Right lung (tissue), 10 donors: Measurements from ENCODE around the gene ACOD1. TPM values are rescaled to one million over a fixed set of nuclear protein-coding genes. Genes with fewer than 3 reads are reported as not detected.
"Not testable (repeated sequence)": the region's sequence is repeated elsewhere in the genome, so short reads cannot be mapped to it uniquely, and the experiment has no call there.

ENCODE experiments used
- DNase-seq, 2 donors: peaks; one replicate each; pipeline ENCODE4 v3.0.0-alpha.2; 2013
- long read RNA-seq, 8 donors: transcript quantifications; one replicate each; lab custom pipeline, GENCODE V29; 2026
- polyA plus RNA-seq, 5 donors: library from polyadenylated mRNA; unstranded; fragments of 120-200 nt; gene quantifications; one replicate each; pipeline versions ENCODE4 v1.2.1 to v1.2.3, GENCODE V29; 2013; ENCODE audit warnings: inconsistent platforms in 1 of 5, low replicate concordance in 1 of 5; ENCODE audit not compliant: insufficient read length in 5 of 5, insufficient read depth in 1 of 5

ACOD1 gene
- polyA plus RNA-seq: not detected
- long read RNA-seq, donor 1: 0 reads
- long read RNA-seq, donor 2: 0 reads
- long read RNA-seq, donor 3: 0 reads
- long read RNA-seq, donor 4: 0 reads
- long read RNA-seq, donor 5: 0 reads
- long read RNA-seq, donor 6: 0 reads
- long read RNA-seq, donor 7: 0 reads
- long read RNA-seq, donor 8: 0 reads

- DNase-seq: no peak
These were observed at the start of gene ACOD1 for GRCh38 chr13:76948149-76948548. Gene ACOD1, plus strand, starts transcription at chr13:76948511. Its CDS starts 48 bp downstream, at chr13:76948559.

DNA sequence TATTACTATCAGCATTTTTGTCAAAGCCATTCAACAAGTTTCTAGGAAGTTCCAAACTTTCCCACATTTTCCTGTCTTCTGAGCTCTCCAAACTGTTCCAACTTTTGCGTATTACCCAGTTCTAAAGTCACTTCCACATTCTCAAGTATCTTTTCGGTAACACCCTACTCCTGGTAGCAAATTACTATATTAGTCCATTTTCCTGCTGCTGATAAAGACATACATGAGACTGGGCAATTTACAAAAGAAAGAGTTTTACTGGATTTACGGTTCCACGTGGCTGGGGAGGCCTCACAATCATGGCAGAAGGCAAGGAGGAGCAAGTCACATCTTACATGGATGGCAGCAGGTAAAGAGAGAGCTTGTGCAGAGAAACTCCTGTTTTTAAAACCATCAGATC, 49.2 kb upstream of the ACOD1 start:
- not testable (repeated sequence) for DNase-seq

- DNase-seq: peak; percentile 57 to 75
These were observed 44.7 kb upstream of the ACOD1 start for GRCh38 chr13:76903544-76904162.

- DNase-seq: no peak
These were observed 43.8 kb upstream of the ACOD1 start for GRCh38 chr13:76904507-76904906.

DNA sequence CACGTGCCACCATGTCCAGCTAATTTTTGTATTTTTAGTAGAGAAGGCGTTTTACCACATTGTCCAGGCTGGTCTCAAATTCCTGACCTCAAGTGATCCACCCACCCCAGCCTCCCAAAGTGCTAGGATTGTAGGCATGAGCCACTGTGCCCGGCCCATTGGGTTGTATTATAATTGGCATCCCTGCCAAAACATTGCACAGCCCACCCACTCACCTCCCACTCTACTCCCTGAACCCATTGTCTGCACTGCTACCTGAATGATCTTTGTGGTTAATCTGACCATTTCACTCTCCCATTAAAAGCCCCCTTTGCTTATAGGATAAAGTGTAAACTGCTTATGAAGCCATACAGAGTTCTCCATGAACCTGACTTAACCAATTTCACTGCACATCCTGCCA, 35.8 kb upstream of the ACOD1 start:
- no peak for DNase-seq

- no peak for DNase-seq
These were observed 34.4 kb upstream of the ACOD1 start for GRCh38 chr13:76913898-76914297.

DNA sequence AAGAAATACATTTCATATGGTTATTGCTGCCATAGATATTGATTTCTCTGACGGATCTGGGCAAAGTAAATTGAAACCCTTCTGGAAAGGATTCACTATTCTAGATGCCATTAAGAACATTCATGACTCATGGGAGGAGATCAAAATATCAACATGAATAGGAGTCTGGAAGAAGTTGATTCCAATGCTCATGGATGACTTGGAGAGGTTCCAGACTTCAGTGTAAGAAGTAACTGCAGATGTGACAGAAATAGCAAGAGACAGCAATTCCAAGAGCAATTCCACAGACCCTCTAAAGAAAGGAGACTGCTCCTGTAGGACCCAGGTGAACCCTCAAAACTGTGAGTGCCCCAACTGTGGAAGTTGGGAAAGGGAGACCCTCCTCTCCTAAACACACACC, 31.2 kb upstream of the ACOD1 start:
- DNase-seq: no peak

- DNase-seq: not testable (repeated sequence)
These were observed 30.4 kb upstream of the ACOD1 start for GRCh38 chr13:76917755-76918481.

- no peak for DNase-seq
These were observed 26.8 kb upstream of the ACOD1 start for GRCh38 chr13:76921516-76921915.

DNA sequence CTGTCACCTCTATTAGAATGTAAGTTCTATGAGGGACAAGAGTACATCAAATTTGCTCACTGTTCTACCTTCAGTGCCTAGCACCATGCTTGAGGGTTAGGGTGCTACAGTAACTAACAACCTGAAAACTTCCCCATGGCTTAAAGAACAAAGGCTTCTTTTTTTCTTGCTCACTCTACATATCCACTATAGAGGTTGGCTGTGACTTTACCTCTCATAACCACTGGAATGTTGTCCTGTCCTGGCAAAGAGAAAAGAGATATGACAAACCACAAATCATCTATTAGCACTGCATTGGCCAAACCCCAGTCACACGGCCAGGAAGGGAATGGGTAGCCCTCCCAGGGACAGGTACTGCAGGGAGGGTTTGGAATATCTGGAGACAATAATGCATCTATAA, 23.2 kb upstream of the ACOD1 start:
- no peak for DNase-seq

DNA sequence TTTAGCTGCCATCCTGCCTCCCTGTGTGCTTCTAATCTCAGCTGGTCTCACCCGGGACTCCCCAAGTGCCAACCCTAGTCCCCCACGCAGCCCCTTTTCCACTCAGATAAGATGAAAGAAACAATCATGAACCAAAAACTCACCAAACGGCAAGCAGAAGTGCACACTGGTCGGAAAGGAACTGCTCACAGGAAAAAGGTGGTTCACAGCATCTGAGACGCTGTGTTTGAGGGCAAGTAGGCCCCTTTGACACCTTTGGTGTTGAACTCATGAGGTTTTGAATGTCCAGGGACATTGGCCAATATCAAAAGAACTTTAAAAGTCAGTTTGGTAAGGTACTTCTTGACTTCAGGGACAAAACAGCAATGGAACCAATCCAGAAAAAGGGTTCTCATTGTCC, 20.4 kb upstream of the ACOD1 start:
- DNase-seq: no peak

DNA sequence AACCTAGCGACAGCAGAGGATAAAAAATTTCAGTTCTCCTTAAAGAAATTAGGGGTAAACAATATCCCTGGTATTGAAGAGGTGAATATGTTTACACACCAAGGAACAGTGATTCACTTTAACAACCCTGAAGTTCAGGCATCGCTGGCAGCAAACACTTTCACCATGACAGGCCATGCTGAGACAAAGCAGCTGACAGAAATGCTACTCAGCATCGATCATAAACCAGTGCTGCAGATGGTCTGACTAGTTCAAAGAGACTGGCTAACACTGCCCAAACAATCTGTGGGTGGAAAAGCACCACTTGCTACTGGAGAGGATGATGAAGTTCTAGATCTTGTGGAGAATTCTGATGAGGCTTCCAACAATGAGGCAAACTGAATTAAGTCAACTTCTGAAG, 19.9 kb upstream of the ACOD1 start:
- no peak for DNase-seq

- no peak for DNase-seq
These were observed 19.0 kb upstream of the ACOD1 start for GRCh38 chr13:76929320-76929719.

DNA sequence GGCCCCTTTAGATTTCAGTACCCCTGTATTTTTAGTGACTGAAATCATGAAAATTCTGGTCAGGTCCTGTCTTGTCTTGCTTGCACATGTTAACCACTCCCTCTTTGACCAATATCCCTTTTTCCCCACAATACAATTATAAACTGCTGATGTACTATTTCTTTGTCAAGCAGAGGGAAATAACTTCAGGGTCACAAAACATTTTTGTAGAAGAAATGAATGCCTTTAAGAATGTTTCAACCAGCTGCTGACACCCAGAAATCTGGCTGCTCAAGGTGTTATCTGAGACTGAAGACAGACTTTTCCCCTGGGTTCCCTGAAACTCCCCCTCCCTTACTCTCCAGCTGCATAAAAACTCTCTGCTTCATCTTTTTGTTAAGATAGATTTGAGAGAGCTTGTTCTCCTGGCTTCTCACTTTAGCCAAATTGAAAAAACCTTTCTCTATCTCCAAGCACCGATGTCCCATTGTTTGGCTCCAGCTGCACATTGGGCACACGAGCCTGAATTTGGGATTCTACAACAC, 18.4 kb upstream of the ACOD1 start:
- DNase-seq: no peak

- no peak for DNase-seq
These were observed 16.2 kb upstream of the ACOD1 start for GRCh38 chr13:76932076-76932475.

DNA sequence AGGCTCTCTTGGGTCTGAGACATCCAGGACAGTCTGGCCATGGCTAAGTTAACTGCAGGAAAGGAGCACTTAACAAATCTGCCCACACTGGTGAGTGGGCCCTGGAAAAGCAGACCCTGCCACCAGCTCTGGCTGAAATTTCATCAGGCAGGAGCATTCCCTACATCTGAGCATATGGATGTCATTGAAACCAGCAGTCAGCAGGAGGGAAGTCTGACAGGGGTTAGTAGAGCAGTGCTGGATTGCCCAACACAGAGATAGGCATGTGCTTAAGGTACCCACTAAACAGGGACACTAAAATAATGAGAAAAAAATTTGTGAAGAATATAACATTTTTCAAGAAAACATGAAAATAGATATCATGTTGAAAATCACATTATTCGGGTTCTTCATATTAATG, 13.6 kb upstream of the ACOD1 start:
- no peak for DNase-seq

- no peak for DNase-seq
These were observed 11.5 kb upstream of the ACOD1 start for GRCh38 chr13:76936763-76937162.

DNA sequence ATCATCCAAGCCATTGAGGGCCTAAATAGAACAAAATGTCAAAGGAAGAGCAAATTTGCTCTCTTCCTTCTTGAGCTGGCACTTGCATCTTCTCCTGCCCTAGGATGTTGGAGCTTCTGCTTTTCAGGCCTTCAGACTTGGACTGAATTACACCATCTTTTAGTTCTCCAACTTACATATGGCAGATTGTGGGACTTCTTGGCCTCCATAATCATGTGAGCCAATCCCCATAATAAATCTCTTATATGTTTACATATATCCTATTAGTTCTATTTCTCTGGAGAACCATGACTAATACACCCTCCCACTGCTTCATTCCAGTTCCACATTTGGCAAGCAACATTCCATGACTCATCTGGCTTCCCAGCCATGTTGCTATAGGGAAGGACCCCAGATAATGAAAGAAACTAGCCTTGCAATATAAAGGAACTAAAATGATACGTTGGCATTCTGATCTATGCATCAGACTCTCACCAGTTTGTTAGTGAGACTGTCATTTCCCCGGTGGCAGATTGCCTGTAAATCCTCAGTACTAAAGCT, 11.0 kb upstream of the ACOD1 start:
- DNase-seq: no peak

DNA sequence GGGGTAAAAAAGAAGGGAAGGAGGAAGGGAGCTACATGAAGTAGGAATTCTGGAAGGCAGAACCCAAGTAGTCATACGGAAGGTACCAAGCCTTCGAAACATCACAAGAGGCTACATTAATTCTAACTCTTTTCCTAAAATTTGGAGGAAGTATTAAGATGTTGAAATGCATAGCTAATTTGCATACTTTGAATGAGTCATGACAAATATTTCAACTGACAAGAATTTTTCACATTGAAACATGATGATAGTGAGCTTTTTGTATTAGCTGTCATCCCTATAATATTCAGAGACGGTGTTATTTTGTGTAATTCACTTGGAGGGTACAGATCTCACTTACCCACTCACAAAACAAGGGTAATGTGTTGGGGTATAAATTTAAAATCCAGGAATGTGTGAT, 9.1 kb upstream of the ACOD1 start:
- no peak for DNase-seq

GRCh38 chr13:76942363-76942762, 5.9 kb upstream of the ACOD1 start:
- DNase-seq: no peak

DNA sequence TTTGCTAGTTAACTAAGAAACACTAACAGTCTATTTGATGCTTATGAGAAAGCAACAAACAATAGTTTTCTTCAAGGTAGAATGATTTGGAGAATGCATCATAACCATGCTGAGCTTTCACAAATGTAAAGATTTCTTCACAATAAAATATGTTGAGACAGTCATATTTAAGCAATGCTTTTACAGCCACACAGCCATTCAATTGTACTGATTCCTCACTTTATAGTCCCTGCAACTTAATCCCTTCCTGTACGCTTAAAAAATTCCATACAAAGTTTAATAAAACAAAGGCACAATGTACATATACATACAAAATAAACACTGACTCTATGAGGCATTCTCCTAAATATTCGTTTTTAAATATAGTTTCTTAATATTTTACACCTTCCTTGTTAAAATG, 4.7 kb upstream of the ACOD1 start:
- DNase-seq: no peak

DNA sequence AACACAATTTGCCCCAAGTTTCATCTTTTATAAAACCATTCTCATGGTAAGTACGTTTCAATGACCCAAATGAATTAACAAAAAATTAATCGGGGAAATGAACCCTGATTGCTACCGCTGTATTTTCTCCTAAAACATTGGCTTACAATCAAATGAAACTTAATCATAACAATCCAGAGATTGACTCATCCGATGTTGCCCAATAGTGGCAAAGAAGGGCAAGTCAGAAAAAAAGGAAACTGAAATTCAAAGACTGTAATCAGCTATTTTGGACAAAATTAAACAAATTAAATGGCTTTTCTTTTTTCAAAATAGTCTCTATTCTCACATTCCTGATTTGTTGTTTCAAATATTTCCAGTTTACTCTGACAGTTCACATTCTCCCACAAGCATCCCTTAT, 3.9 kb upstream of the ACOD1 start:
- no peak for DNase-seq

GRCh38 chr13:76950101-76950500, 1.8 kb downstream of the ACOD1 start:
- DNase-seq: no peak
